Activated T-helper 17 cell treated with anti-CD3 and anti-CD28 coated beads, Interleukin-2, amount 50 U/mL, for 72 hours (primary cell): Measurements from ENCODE around the gene MERTK. TPM values are rescaled to one million over a fixed set of nuclear protein-coding genes. Genes with fewer than 3 reads are reported as not detected.

Source experiments
- ATAC-seq: fragments of 150-1000 bp; cut with Tn5 transposase; replicated peaks from 2 replicates; pipeline ENCODE4 v1.10.0; 2021; ENCODE audit warnings: mild to moderate bottlenecking, moderate library complexity
- H3K27ac Mint-ChIP-seq: one replicate; pipeline ENCODE4 v1.8.0; 2022; ENCODE audit warnings: mixed read lengths
- H3K27me3 Mint-ChIP-seq: one replicate; pipeline ENCODE4 v1.8.0; 2022; ENCODE audit warnings: mixed read lengths
- H3K36me3 Mint-ChIP-seq: one replicate; pipeline ENCODE4 v1.8.0; 2022; ENCODE audit warnings: low read depth, mild to moderate bottlenecking, mixed read lengths
- H3K4me1 Mint-ChIP-seq: one replicate; pipeline ENCODE4 v1.8.0; 2022; ENCODE audit warnings: mixed read lengths
- H3K4me3 Mint-ChIP-seq: one replicate; pipeline ENCODE4 v1.8.0; 2022; ENCODE audit warnings: mild to moderate bottlenecking, mixed read lengths
- H3K9me3 Mint-ChIP-seq: one replicate; pipeline ENCODE4 v1.8.0; 2022; ENCODE audit warnings: mixed read lengths
- total RNA-seq, 2 donors: library from RNA; stranded (reverse); gene quantifications; one replicate each; pipeline ENCODE4 v1.2.3, GENCODE V29; 2022

MERTK gene
- total RNA-seq, 2 donors from 2014 or later, result 0.43 to 0.87 TPM

DNA sequence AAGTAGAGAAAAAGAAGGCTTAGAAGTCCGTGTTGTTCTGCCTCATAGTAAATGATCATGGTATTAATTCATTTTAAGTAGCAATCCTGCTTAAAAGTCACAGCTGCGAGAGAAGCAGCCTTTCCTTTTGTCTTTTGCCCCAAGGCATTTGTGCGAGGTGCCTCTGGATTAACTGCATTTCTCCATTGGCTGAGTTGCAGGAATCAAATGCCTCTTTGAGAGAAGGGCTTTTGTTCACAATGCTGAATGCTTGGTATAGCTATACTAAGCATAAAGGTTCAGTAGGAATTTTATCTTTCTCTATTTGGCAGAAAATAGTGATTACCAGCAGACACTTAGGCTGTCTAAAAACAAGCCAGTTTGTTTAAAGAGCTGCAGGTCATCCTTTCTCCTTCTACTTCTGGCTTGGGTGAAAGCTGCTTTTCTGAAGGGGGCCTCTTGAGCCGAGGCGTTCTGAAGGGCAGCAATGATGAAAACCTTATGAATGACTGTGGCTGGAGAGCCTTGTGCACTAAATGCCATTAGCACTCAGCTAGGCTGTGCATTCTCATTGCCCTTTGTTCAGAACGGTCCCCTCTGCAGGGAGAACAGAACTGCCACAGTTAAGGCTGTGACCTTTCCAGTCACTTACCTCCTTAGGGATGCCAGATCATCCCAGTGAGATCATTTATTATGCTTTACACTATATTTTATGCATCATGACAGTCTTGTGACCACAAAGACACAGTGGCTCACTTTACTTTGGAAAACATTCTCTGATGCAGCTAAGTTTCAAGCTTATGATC is 87.9 kb downstream of the MERTK start:
- Mint-ChIP-seq H3K4me1 (peaks cover 14% of the 10 kb centered on the region), H3K27me3 (no peaks in the 10 kb centered on the region), H3K36me3 (no peaks in the 10 kb centered on the region), H3K9me3 (no peaks in the 10 kb centered on the region), H3K4me3 (no peak overlapping the region), H3K27ac (no peak overlapping the region)
- no peak for ATAC-seq

DNA sequence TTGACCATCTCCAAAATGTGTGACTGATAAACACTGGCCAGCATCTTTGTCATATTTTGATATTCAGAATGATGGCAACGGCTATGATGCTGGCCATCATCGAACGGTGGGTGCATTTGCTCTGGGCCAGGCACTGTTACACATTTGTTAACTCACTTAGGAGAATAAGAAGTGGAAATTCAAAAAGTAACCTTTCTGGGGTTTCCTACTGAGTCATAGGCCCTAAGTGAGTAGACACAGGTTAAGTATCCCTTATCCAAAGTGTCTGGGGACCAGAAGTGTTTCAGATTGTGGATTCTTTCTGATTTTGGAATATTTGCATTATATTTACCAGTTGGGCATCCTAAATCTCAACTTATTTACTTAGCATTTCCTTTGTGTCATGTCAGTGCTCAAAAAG is 92.0 kb downstream of the MERTK start:
- Mint-ChIP-seq H3K27ac (no peak overlapping the region), H3K4me1 (no peaks in the 10 kb centered on the region), H3K4me3 (no peak overlapping the region), H3K27me3 (peaks cover 3% of the 10 kb centered on the region), H3K36me3 (no peaks in the 10 kb centered on the region), H3K9me3 (no peaks in the 10 kb centered on the region)
- ATAC-seq, result no peak

DNA sequence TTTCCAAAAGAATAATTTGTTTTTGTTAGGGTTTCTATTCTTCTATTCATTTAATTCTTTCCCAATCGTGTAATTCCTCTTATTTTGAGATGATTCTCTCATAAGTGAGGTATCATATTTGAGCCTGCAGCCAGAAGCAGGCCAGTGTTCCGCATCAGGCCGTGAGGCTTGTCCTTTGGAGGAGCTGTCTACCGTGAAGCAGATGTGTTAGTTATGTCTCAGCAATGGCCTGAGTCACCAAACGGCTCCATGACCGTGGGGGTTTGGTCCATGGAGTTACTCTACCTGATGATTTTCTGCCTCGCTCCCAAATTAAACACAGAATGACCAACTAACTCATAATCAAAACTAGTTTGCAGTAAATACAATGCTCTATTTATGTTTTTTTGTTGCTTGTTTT is 92.4 kb downstream of the MERTK start:
- H3K36me3 Mint-ChIP-seq, result no peaks in the 10 kb centered on the region
- H3K4me1 Mint-ChIP-seq, result no peaks in the 10 kb centered on the region
- ATAC-seq, result no peak

DNA sequence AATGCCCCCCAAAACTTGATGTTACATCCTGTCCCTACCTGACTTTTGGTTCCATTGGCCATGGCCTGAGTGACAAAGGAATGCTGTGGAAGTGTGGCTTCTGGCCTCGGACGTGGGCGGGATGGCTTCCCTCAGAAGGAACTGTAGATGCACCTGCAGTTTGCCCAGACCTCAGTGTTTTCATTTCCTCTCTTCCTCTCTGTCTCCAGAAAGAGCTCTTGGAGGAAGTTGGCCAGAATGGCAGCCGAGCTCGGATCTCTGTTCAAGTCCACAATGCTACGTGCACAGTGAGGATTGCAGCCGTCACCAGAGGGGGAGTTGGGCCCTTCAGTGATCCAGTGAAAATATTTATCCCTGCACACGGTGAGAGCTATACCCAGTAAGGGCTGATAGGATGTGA is 95.6 kb downstream of the MERTK start:
- no peak for ATAC-seq
- Mint-ChIP-seq H3K27me3 (peaks cover 3% of the 10 kb centered on the region), H3K36me3 (no peaks in the 10 kb centered on the region), H3K4me3 (no peak overlapping the region), H3K9me3 (no peaks in the 10 kb centered on the region), H3K27ac (no peak overlapping the region), H3K4me1 (no peaks in the 10 kb centered on the region)

More for the DNA sequence above, 92.4 kb downstream of the MERTK start:
- no peak overlapping the region for H3K27ac Mint-ChIP-seq
- peaks cover 3% of the 10 kb centered on the region for H3K27me3 Mint-ChIP-seq
- no peaks in the 10 kb centered on the region for H3K9me3 Mint-ChIP-seq
- no peak overlapping the region for H3K4me3 Mint-ChIP-seq

DNA sequence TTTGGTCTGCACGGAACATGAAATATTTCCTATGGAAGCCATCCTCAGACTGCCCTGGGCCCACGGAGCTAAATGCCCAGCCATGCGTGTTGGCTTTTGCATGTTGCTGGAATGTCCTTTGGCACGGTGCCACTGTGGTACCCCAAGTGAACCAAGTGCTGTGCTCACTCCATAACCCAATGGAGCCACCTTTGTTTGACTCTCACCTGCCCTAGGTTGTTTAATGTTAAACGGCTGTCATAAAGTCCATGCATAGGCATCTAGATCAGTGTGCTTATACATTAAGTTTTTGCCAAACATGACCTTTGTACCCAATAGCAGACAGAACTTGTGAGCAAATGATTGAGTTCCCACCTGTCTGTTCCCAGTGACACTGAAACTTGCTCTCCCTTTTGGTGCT is 96.7 kb downstream of the MERTK start:
- H3K9me3 Mint-ChIP-seq, result no peaks in the 10 kb centered on the region
- no peak overlapping the region for H3K27ac Mint-ChIP-seq
- ATAC-seq, result no peak
- no peak overlapping the region for H3K4me3 Mint-ChIP-seq
- peaks cover 3% of the 10 kb centered on the region for H3K27me3 Mint-ChIP-seq
- H3K4me1 Mint-ChIP-seq, result no peaks in the 10 kb centered on the region
- no peaks in the 10 kb centered on the region for H3K36me3 Mint-ChIP-seq

DNA sequence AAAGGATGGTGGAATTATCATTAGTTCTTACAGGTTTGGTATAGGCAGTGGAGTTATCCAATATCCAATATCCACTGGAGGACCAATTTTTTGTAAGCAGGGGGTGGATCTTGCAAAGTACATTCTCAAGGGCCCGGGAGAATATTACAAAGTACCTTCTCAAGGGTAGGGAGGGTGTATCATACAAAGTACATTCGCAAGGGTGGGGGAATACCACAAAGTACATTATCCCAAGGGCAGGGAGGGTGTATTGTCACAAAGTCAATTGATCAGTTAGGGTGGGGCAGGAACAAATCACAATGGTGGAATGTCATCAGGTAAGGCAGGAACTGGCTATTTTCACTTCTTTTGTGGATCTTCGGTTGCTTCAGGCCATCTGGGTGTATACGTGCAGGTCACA is 101.4 kb downstream of the MERTK start:
- H3K9me3 Mint-ChIP-seq, result peaks cover 3% of the 10 kb centered on the region
- no peaks in the 10 kb centered on the region for H3K27me3 Mint-ChIP-seq
- H3K4me3 Mint-ChIP-seq, result no peak overlapping the region
- no peak overlapping the region for H3K27ac Mint-ChIP-seq
- no peaks in the 10 kb centered on the region for H3K36me3 Mint-ChIP-seq
- H3K4me1 Mint-ChIP-seq, result no peaks in the 10 kb centered on the region
- no peak for ATAC-seq

DNA sequence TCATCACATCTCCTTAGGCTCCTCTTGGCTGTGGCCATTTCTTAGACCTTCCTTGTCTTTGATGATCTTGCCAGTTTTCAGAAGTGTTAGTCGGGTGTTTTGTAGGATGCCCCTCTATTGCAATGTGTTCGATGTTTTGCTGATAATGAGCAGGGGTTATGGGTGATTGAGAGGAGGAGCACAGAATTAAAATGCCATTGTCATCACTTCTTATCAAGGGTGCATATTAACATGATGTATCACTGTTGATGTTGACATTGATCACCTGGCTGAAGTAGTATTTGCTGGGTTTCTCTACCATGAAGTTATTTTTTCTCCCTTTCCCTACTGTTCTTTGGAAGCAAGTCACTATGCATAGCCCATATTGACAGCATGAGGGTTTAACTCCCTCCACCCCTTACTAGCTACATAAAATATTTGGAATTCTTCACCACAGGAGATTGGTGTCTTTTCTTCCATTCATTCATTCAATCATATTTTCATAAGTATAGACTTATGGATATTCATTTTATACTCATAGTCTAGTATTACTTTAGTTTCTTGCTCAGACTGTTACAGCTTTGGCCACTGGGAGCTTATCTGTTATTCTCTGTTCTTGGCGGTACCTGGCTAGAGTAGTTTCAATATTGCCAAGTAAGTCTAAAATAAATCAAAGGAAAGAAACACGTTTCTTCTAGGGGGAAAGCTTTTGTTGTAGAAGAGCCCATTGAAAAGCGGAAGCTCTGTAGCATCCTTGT is 102.2 kb downstream of the MERTK start:
- H3K4me1 Mint-ChIP-seq, result no peaks in the 10 kb centered on the region
- H3K27me3 Mint-ChIP-seq, result no peaks in the 10 kb centered on the region
- peaks cover 3% of the 10 kb centered on the region for H3K9me3 Mint-ChIP-seq
- no peak for ATAC-seq
- H3K36me3 Mint-ChIP-seq, result no peaks in the 10 kb centered on the region
- no peak overlapping the region for H3K27ac Mint-ChIP-seq
- H3K4me3 Mint-ChIP-seq, result no peak overlapping the region

DNA sequence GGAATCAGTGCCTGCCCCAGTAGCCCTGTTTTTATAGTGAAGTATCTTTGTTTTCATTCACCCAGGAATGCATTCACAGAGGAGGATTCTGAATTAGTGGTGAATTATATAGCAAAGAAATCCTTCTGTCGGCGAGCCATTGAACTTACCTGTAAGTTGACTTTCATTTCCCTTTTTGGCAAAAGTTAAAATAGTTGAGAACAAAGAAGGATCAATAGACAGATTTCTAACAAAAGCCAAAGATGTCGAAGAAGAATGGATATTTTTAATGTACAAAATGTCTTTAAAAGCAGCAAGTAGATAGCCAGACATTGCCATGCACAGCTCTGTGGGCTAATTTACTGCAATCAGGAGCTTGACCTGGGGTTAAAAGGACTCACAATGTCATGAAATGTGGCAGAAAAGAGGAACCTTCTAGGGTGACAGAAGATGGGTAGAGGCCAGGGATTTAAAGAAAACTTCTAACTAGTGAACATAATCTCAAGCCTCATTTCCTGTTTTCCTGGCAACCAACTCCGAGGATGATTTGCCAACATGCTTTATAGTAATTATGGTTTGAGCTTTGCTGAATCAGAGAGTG is 102.8 kb downstream of the MERTK start:
- Mint-ChIP-seq H3K4me3 (no peak overlapping the region), H3K36me3 (no peaks in the 10 kb centered on the region), H3K4me1 (no peaks in the 10 kb centered on the region), H3K27me3 (no peaks in the 10 kb centered on the region), H3K27ac (no peak overlapping the region), H3K9me3 (peaks cover 3% of the 10 kb centered on the region)
- no peak for ATAC-seq

DNA sequence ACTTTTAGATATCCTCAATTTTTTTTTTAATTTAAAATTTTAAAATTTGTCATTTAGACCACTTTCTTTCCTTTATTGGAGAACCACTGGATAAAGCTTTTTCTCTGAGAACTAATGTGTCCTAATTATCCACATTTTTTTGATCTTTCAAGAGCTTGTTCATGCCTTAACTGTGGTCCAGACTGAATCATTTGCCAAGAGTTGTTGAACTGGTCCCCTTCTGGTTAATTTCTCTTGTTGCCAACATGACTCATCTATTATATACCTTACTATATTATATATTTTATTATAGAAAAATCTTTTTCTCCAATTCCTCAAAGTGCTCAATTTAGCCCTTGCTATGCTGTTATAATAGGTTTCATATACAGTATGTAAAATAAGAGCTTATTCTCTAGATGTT is 103.5 kb downstream of the MERTK start:
- H3K36me3 Mint-ChIP-seq, result no peaks in the 10 kb centered on the region
- H3K4me3 Mint-ChIP-seq, result no peak overlapping the region
- peaks cover 3% of the 10 kb centered on the region for H3K9me3 Mint-ChIP-seq
- no peak overlapping the region for H3K27ac Mint-ChIP-seq
- ATAC-seq, result no peak
- H3K27me3 Mint-ChIP-seq, result no peaks in the 10 kb centered on the region
- no peaks in the 10 kb centered on the region for H3K4me1 Mint-ChIP-seq

DNA sequence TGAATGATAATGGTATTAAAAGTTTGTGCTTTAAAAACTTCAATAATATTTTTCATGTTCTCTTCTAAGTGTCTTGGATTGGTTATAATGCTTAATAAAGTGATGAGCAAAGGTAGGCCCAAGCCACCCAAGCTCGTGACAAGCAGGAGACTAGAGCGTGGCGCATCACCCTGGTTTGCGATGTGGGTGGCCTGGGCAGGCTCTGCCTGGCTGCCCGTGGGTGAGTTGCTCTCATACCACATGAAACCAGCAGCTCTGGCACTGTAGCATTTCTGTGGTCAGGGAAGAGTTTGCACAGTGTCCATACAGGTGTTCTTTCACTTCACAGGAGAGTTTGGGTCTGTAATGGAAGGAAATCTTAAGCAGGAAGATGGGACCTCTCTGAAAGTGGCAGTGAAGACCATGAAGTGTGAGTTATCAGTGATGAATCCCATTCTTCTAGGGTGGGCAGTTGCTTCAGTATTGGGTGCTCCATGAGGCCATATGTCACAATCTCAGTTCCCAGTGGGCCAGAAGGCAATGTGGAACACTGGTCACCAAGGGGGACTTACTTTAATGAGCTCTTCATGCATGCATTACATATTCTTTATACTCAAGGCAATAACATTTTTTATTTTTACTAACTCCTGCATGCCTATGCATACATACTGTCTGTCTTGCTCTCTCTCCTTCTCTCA is 105.3 kb downstream of the MERTK start:
- H3K4me3 Mint-ChIP-seq, result no peak overlapping the region
- H3K36me3 Mint-ChIP-seq, result no peaks in the 10 kb centered on the region
- no peaks in the 10 kb centered on the region for H3K4me1 Mint-ChIP-seq
- peaks cover 3% of the 10 kb centered on the region for H3K9me3 Mint-ChIP-seq
- no peak for ATAC-seq
- H3K27me3 Mint-ChIP-seq, result no peaks in the 10 kb centered on the region
- no peak overlapping the region for H3K27ac Mint-ChIP-seq

DNA sequence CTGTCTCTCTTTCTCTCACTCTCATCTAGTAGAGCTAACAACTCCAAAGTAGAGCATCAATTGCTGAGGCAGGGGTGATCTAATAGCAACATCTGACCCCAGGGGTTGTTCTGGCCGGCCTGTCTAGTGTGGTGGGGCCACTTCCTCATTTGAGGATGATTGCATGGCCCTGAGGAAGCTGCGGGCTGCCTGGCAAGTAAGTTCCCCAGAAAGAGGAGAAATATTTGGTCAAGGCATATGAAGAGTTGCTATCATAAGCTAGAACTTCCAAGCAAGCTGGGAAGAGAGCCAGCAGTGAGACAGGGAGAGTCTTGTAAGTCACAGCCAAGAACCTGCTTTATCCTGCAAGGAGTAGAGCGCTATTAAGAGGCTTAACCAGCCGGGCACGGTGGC is 105.8 kb downstream of the MERTK start:
- Mint-ChIP-seq H3K9me3 (peaks cover 3% of the 10 kb centered on the region), H3K4me1 (no peaks in the 10 kb centered on the region)

DNA sequence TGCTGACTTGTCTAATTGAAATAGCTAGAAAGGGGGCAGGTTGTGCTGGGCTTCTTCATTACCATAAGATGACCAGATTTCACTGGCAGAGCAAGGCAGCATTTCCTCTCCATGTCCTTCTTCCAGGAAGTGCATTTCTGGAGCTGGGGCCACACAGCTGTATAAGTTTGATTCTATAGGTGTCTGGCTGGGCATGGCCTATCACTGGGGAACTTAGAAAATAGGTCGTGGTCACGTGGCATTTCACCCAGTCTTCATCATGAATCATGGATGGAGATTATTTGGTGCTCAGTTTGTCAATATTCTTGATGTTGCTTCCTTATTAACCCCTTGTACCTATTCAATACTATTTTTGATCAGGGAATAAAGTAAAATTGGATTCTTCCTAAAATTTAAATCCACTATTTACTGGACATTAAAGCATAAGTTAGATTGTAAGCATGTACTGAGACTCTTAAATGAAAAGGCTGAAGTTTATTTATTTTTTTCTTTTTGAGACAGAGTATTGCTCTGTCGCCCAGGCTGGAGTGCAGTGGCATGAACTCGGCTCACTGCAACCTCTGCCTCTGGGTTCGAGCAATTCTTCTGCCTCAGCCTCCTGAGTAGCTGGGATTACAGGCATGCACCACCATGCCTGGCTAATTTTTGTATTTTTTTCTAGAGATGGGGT is 107.1 kb downstream of the MERTK start:
- Mint-ChIP-seq H3K4me3 (no peak overlapping the region), H3K36me3 (no peaks in the 10 kb centered on the region), H3K27me3 (no peaks in the 10 kb centered on the region), H3K27ac (no peak overlapping the region), H3K9me3 (peaks cover under 1% of the 10 kb centered on the region), H3K4me1 (no peaks in the 10 kb centered on the region)
- ATAC-seq, result no peak

More for the DNA sequence above, 105.8 kb downstream of the MERTK start:
- Mint-ChIP-seq H3K4me3 (no peak overlapping the region), H3K27ac (no peak overlapping the region), H3K36me3 (no peaks in the 10 kb centered on the region), H3K27me3 (no peaks in the 10 kb centered on the region)
- ATAC-seq, result no peak

DNA sequence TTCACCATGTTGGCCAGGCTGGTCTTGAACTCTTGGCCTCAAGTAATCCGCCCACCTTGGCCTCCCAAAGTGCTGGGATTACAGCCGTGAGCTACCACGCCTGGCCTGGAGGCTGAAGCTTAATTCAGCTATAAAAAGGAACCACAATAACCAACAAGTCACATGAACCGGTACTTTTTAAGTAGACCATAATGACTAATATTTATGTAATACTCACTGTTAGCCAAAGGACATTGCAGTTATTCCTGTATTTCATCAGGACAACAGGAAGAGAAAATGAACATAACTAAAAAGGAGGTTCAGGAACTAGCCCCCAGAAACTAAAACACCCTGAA is 107.6 kb downstream of the MERTK start:
- Mint-ChIP-seq H3K4me1 (no peaks in the 10 kb centered on the region), H3K36me3 (no peaks in the 10 kb centered on the region), H3K9me3 (no peaks in the 10 kb centered on the region), H3K27me3 (no peaks in the 10 kb centered on the region), H3K4me3 (no peak overlapping the region), H3K27ac (no peak overlapping the region)
- no peak for ATAC-seq

DNA sequence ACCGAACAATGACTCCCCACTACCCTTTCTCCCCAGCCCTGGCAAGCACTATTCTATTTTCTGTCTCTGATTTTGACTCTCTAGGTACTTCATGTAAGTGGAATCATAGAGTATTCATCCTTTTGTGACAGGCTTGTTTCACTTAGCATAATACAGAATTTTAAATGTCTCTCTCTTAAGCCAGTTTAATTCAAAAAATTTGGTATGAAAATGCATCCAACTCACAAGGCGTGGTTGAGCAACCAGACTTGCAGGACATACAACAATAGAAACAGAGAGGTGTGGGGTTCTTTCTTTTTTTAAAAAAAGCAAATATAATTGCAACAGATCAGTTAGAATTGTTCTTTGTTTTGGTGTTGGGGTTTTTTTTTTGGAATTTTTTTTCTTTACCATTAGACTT is 109.1 kb downstream of the MERTK start:
- no peaks in the 10 kb centered on the region for H3K4me1 Mint-ChIP-seq
- no peaks in the 10 kb centered on the region for H3K36me3 Mint-ChIP-seq
- no peak overlapping the region for H3K27ac Mint-ChIP-seq
- no peaks in the 10 kb centered on the region for H3K27me3 Mint-ChIP-seq
- ATAC-seq, result no peak
- no peaks in the 10 kb centered on the region for H3K9me3 Mint-ChIP-seq
- H3K4me3 Mint-ChIP-seq, result no peak overlapping the region
